NCI-H187 (cell line): ENCODE results near the gene LOX.
"Not testable (repeated sequence)": the region's sequence is repeated elsewhere in the genome, so short reads cannot be mapped to it uniquely, and the experiment has no call there.

Source experiments
- DNase-seq, 2 experiments: peaks; one replicate each; lab custom pipeline; 2025; lab: John Stamatoyannopoulos, UW

LOX gene

GRCh38 chr5:122097391-122097790 lies 19.3 kb upstream of the LOX start:
- DNase-seq, result no peak

- no peak for DNase-seq
Measured at GRCh38 chr5:122095158-122095557, 17.1 kb upstream of the LOX start.

- not testable (repeated sequence) for DNase-seq
Measured at GRCh38 chr5:122094251-122094650, 16.2 kb upstream of the LOX start.

- DNase-seq, result no peak
Measured at GRCh38 chr5:122093415-122094180, 15.5 kb upstream of the LOX start.

- peak in 1 of 2 experiments; percentile 2 for DNase-seq
Measured at GRCh38 chr5:122091936-122092600, 14.0 kb upstream of the LOX start.

GRCh38 chr5:122089096-122090013 lies 11.3 kb upstream of the LOX start:
- no peak for DNase-seq

GRCh38 chr5:122085041-122085440 lies 7.0 kb upstream of the LOX start:
- no peak for DNase-seq

GRCh38 chr5:122083535-122083934 lies 5.5 kb upstream of the LOX start:
- DNase-seq, result no peak

- no peak for DNase-seq
Measured at GRCh38 chr5:122081541-122081940, 3.5 kb upstream of the LOX start.

- DNase-seq, result no peak
Measured at GRCh38 chr5:122077366-122078115, 518 bp downstream of the LOX start.

GRCh38 chr5:122076669-122077365 lies 1.2 kb downstream of the LOX start:
- peak in 1 of 2 experiments; percentile 40 for DNase-seq

GRCh38 chr5:122076050-122076461 lies 2.0 kb downstream of the LOX start:
- DNase-seq, result no peak

- DNase-seq, result no peak
Measured at GRCh38 chr5:122073864-122074263, 4.2 kb downstream of the LOX start.

- DNase-seq, result no peak
Measured at GRCh38 chr5:122073018-122073417, 5.0 kb downstream of the LOX start.

- DNase-seq, result no peak
Measured at GRCh38 chr5:122067390-122067789, 10.7 kb downstream of the LOX start.

- DNase-seq, result no peak
Measured at GRCh38 chr5:122064992-122065391, 13.1 kb downstream of the LOX start.

GRCh38 chr5:122063836-122064235 lies 14.2 kb downstream of the LOX start:
- no peak for DNase-seq

- DNase-seq, result no peak
Measured at GRCh38 chr5:122062205-122062604, 15.9 kb downstream of the LOX start.

GRCh38 chr5:122056913-122057312 lies 21.1 kb downstream of the LOX start:
- DNase-seq, result no peak

- no peak for DNase-seq
Measured at GRCh38 chr5:122054266-122054665, 23.8 kb downstream of the LOX start.
